H9 (cell line): Measurements from ENCODE around the gene MTERF4. TPM values are rescaled to one million over a fixed set of nuclear protein-coding genes. Genes with fewer than 3 reads are reported as not detected.

Source experiments
- DNase-seq: peaks from one replicate; pipeline ENCODE4 v3.0.0-alpha.2; 2017
- H2AFZ ChIP-seq: one replicate; pipeline ENCODE4 v1.6.1; 2013; ENCODE audit warnings: mild to moderate bottlenecking, low read length, control low read depth, moderate library complexity
- H2AK5ac ChIP-seq: 2 replicates; pipeline ENCODE4 v1.6.1; 2013; ENCODE audit warnings: low read length, control low read depth, mixed read lengths; ENCODE audit not compliant: insufficient read length
- H2BK120ac ChIP-seq: one replicate; pipeline ENCODE4 v1.6.1; 2013; ENCODE audit warnings: low read depth, mild to moderate bottlenecking, low read length, control low read depth, inconsistent platforms; ENCODE audit not compliant: poor library complexity, severe bottlenecking
- H2BK12ac ChIP-seq: 2 replicates; pipeline ENCODE4 v1.6.1; 2013; ENCODE audit warnings: low read length, control low read depth, mixed read lengths, low read depth; ENCODE audit not compliant: insufficient read length
- H2BK15ac ChIP-seq: 2 replicates; pipeline ENCODE4 v1.6.1; 2013; ENCODE audit warnings: low read depth, low read length, control low read depth
- H2BK20ac ChIP-seq: one replicate; pipeline ENCODE4 v1.6.1; 2013; ENCODE audit warnings: low read depth, mild to moderate bottlenecking, low read length, control low read depth, inconsistent platforms; ENCODE audit not compliant: poor library complexity, severe bottlenecking
- H2BK5ac ChIP-seq: 2 replicates; pipeline ENCODE4 v1.6.1; 2013; ENCODE audit warnings: low read length, control low read depth, mixed read lengths; ENCODE audit not compliant: insufficient read length
- H3K14ac ChIP-seq: 2 replicates; pipeline ENCODE4 v1.6.1; 2013; ENCODE audit warnings: low read length, control low read depth; ENCODE audit not compliant: insufficient read depth
- H3K18ac ChIP-seq: 2 replicates; pipeline ENCODE4 v1.6.1; 2013; ENCODE audit warnings: low read depth, mild to moderate bottlenecking, mixed read lengths, low read length, control low read depth; ENCODE audit not compliant: insufficient read length
- H3K23ac ChIP-seq: 2 replicates; pipeline ENCODE4 v1.6.1; 2013; ENCODE audit warnings: low read length, control low read depth, mixed read lengths, low read depth; ENCODE audit not compliant: insufficient read length
- H3K23me2 ChIP-seq: 2 replicates; pipeline ENCODE4 v1.6.1; 2013; ENCODE audit warnings: low read depth, mild to moderate bottlenecking, mixed read lengths, low read length, control low read depth; ENCODE audit not compliant: insufficient read length, poor library complexity, severe bottlenecking
- H3K27ac ChIP-seq: 2 replicates; pipeline ENCODE4 v1.5.1; 2013; ENCODE audit warnings: low read length, control low read depth, mixed read lengths, low read depth; ENCODE audit not compliant: insufficient read length
- H3K27me3 ChIP-seq: 2 replicates; pipeline ENCODE4 v1.6.1; 2013; ENCODE audit warnings: low read length, control low read depth, inconsistent platforms; ENCODE audit not compliant: insufficient read depth
- H3K4ac ChIP-seq: 2 replicates; pipeline ENCODE4 v1.6.1; 2013; ENCODE audit warnings: low read depth, mild to moderate bottlenecking, control low read depth, inconsistent platforms, low read length, moderate library complexity
- H3K4me1 ChIP-seq: 2 replicates; pipeline ENCODE4 v1.6.1; 2013; ENCODE audit warnings: low read length, control low read depth, inconsistent platforms; ENCODE audit not compliant: insufficient read depth
- H3K4me2 ChIP-seq: 2 replicates; pipeline ENCODE4 v1.6.1; 2013; ENCODE audit warnings: low read length, control low read depth, mixed read lengths; ENCODE audit not compliant: insufficient read length, insufficient read depth
- H3K56ac ChIP-seq: 2 replicates; pipeline ENCODE4 v1.6.1; 2013; ENCODE audit warnings: low read depth, mild to moderate bottlenecking, mixed read lengths, low read length, control low read depth; ENCODE audit not compliant: insufficient read length
- H3K79me1 ChIP-seq: 2 replicates; pipeline ENCODE4 v1.6.1; 2013; ENCODE audit warnings: low read depth, mild to moderate bottlenecking, moderate library complexity, low read length, control low read depth, inconsistent platforms; ENCODE audit not compliant: insufficient read depth, poor library complexity, severe bottlenecking
- H3K79me2 ChIP-seq: 2 replicates; pipeline ENCODE4 v1.6.1; 2013; ENCODE audit warnings: low read length, control low read depth, inconsistent platforms; ENCODE audit not compliant: insufficient read depth
- H3K9ac ChIP-seq: 2 replicates; pipeline ENCODE4 v1.6.1; 2013; ENCODE audit warnings: low read length, control low read depth, mixed read lengths; ENCODE audit not compliant: insufficient read length; ENCODE audit errors: extremely low read depth
- H3K9me3 ChIP-seq: one replicate; pipeline ENCODE4 v1.6.1; 2013; ENCODE audit warnings: low read depth, low read length, inconsistent platforms; ENCODE audit not compliant: control insufficient read depth
- H3T11ph ChIP-seq: one replicate; pipeline ENCODE4 v1.6.1; 2013; ENCODE audit warnings: mild to moderate bottlenecking, low read length, control low read depth, inconsistent platforms
- H4K20me1 ChIP-seq: one replicate; pipeline ENCODE4 v1.6.1; 2013; ENCODE audit not compliant: control insufficient read depth, insufficient read length, insufficient read depth
- H4K5ac ChIP-seq: 2 replicates; pipeline ENCODE4 v1.6.1; 2013; ENCODE audit warnings: low read depth, mild to moderate bottlenecking, mixed read lengths, low read length, control low read depth; ENCODE audit not compliant: insufficient read length
- H4K8ac ChIP-seq: replicated peaks from 2 replicates; pipeline ENCODE4 v1.6.1; 2013; ENCODE audit warnings: low read length, control low read depth, mixed read lengths, low read depth; ENCODE audit not compliant: insufficient read length
- H4K91ac ChIP-seq: 2 replicates; pipeline ENCODE4 v1.6.1; 2013; ENCODE audit warnings: low read depth, mild to moderate bottlenecking, moderate library complexity, mixed read lengths, low read length, control low read depth; ENCODE audit not compliant: insufficient read length
- H3K27ac Mint-ChIP-seq, 3 experiments: 2 replicates in 2 of 3; 3 replicates in 1 of 3; pipeline ENCODE4 v1.8.0; 2020 to 2021; ENCODE audit warnings: mixed read lengths in 3 of 3, mild to moderate bottlenecking in 1 of 3, moderate library complexity in 1 of 3
- H3K27me3 Mint-ChIP-seq: 2 replicates; pipeline ENCODE4 v1.8.0; 2021; ENCODE audit warnings: low read depth, mild to moderate bottlenecking, moderate library complexity, mixed read lengths
- H3K36me3 Mint-ChIP-seq, 3 experiments: 2 replicates in 2 of 3; 3 replicates in 1 of 3; pipeline ENCODE4 v1.8.0; 2020 to 2021; ENCODE audit warnings: low read depth in 3 of 3, mixed read lengths in 3 of 3; ENCODE audit not compliant: insufficient read depth in 1 of 3
- H3K4me1 Mint-ChIP-seq, 2 experiments: 2 replicates each; pipeline ENCODE4 v1.8.0; 2020; ENCODE audit warnings: mixed read lengths in 2 of 2
- H3K4me3 Mint-ChIP-seq, 2 experiments: 2 replicates in 1 of 2; 3 replicates in 1 of 2; pipeline ENCODE4 v1.8.0; 2020 to 2021; ENCODE audit warnings: mild to moderate bottlenecking in 2 of 2, mixed read lengths in 2 of 2, moderate library complexity in 1 of 2
- H3K9me3 Mint-ChIP-seq, 2 experiments: 2 replicates in 1 of 2; 3 replicates in 1 of 2; pipeline ENCODE4 v1.8.0; 2020; ENCODE audit warnings: mild to moderate bottlenecking in 2 of 2, mixed read lengths in 2 of 2, moderate library complexity in 1 of 2
- CTCF ChIP-seq: fragments of 200-600 bp; sonication (generic); conservative IDR thresholded peaks from 3 replicates; pipeline ENCODE4 v1.8.0; 2021; ENCODE audit warnings: antibody characterized with exemption, mild to moderate bottlenecking
- WGBS: extraction: QIAGEN DNeasy Blood & Tissue Kit; methylation state at CpG from one replicate; pipeline ENCODE4 v1.1.7; 2013; ENCODE audit warnings: missing lambda C conversion rate, low lambda C conversion rate, mixed read lengths; ENCODE audit not compliant: insufficient read length; ENCODE audit errors: extremely low coverage; 5-methylcytosine and 5-hydroxymethylcytosine counted together
- total RNA-seq: library from RNA; stranded (reverse); gene quantifications from 2 replicates; pipeline ENCODE4 v1.2.1, GENCODE V29; 2021

MTERF4 gene
- total RNA-seq, 1 experiment from 2014 or later: 35.0 TPM

- no peak overlapping the region for H3K27ac ChIP-seq
- no peaks in the 10 kb centered on the region for H4K20me1 ChIP-seq
- H2BK20ac ChIP-seq: no peak overlapping the region
- Mint-ChIP-seq H3K27ac (no peak overlapping the region), H3K9me3 (no peaks in the 10 kb centered on the region; a peak in 1 of 5 replicates), H3K4me3 (no peak overlapping the region), H3K27me3 (peaks cover 15% of the 10 kb centered on the region), H3K36me3 (no peaks in the 10 kb centered on the region), H3K4me1 (no peaks in the 10 kb centered on the region)
- no peak overlapping the region for H4K5ac ChIP-seq
- no peak overlapping the region for H2AFZ ChIP-seq
- no peak overlapping the region for H3K4ac ChIP-seq
- no CpG with 5 or more reads among the region's 8 CpGs for WGBS
- H3K4me1 ChIP-seq: no peaks in the 10 kb centered on the region
- no peak overlapping the region for H3K14ac ChIP-seq
- H3K23me2 ChIP-seq: no peaks in the 10 kb centered on the region
- no peak for DNase-seq
- no peaks in the 10 kb centered on the region for H3K79me2 ChIP-seq
- no peak overlapping the region for H4K8ac ChIP-seq
- H3T11ph ChIP-seq: no peak overlapping the region
- no peak overlapping the region for H3K18ac ChIP-seq
- no peak overlapping the region for H3K9ac ChIP-seq
- H2BK15ac ChIP-seq: no peak overlapping the region
- H3K23ac ChIP-seq: no peak overlapping the region
- no peak overlapping the region for H3K4me2 ChIP-seq
- no peak overlapping the region for H2BK5ac ChIP-seq
- no peak overlapping the region for H3K56ac ChIP-seq
- H3K79me1 ChIP-seq: no peaks in the 10 kb centered on the region
- no peaks in the 10 kb centered on the region for H3K9me3 ChIP-seq
- H4K91ac ChIP-seq: no peak overlapping the region
- H2BK12ac ChIP-seq: no peak overlapping the region
- no peak for TF ChIP-seq CTCF
- H2AK5ac ChIP-seq: no peak overlapping the region
- H3K27me3 ChIP-seq: no peaks in the 10 kb centered on the region
- no peak overlapping the region for H2BK120ac ChIP-seq
Observed at GRCh38 chr2:241053576-241054251, 48.4 kb downstream of the MTERF4 start.
